Measurements from ENCODE around the gene GRID1. TPM values are rescaled to one million over a fixed set of nuclear protein-coding genes. Genes with fewer than 3 reads are reported as not detected.

Gene GRID1
- total RNA-seq, 1 experiment from 2014 or later, result not detected

DNA sequence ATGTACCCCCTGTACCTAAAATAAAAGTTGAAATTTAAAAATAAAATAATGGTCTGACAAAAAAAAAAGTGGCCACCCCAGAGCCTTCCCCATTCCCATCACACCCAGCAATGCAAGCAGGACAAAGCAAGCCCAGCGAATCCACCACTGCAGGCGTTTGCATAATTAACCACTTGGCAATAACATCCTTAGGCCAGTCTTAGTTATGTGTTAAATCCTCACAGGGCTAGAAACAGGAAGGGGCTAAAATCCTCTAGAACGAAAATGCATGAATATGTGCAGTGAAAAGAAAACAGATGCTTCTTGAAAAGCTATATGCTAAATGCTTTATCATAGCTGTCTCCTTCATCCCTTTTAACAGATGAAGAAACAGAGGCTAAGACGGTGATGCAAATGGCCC, 229.7 kb downstream of the GRID1 start:
- no peaks in the 10 kb centered on the region for H3K9me3 ChIP-seq (ENCODE audit: insufficient read depth, low read depth)
- BruUV-seq (replicated peaks), result no TSS peak
- H3K4me2 ChIP-seq, result no peak overlapping the region
- no peaks in the 10 kb centered on the region for H3K9me2 ChIP-seq (ENCODE audit: insufficient read depth)
- H3K27ac ChIP-seq, result no peak overlapping the region
- no peaks in the 10 kb centered on the region for H3K36me3 ChIP-seq (ENCODE audit: low read depth)
- H3K4me3 ChIP-seq, result no peak overlapping the region
- no peak overlapping the region for H2AFZ ChIP-seq
- CTCF ChIA-PET, result no interaction called here
- no peaks in the 10 kb centered on the region for H3F3A ChIP-seq (ENCODE audit: insufficient read depth, low read depth)
- POLR2A ChIA-PET (ENCODE audit: unreplicated experiment), result no interaction called here
- H3K27me3 ChIP-seq (ENCODE audit: insufficient read depth, low read depth), result peaks cover 2% of the 10 kb centered on the region; the same call in 1 of the 2 replicates
- H4K20me1 ChIP-seq (ENCODE audit: insufficient read depth), result no peaks in the 10 kb centered on the region
- no peak for DNase-seq
- H3K4me1 ChIP-seq (replicated peaks; ENCODE audit: insufficient read depth), result no peaks in the 10 kb centered on the region
- intact Hi-C loops (cut with micrococcal nuclease; ENCODE audit: unreplicated experiment), result no loop called here
- TF ChIP-seq EZH2 (IDR thresholded peaks at IDR 0.05; ENCODE audit: low read depth), result no peak
- TF ChIP-seq, protein P1, sequence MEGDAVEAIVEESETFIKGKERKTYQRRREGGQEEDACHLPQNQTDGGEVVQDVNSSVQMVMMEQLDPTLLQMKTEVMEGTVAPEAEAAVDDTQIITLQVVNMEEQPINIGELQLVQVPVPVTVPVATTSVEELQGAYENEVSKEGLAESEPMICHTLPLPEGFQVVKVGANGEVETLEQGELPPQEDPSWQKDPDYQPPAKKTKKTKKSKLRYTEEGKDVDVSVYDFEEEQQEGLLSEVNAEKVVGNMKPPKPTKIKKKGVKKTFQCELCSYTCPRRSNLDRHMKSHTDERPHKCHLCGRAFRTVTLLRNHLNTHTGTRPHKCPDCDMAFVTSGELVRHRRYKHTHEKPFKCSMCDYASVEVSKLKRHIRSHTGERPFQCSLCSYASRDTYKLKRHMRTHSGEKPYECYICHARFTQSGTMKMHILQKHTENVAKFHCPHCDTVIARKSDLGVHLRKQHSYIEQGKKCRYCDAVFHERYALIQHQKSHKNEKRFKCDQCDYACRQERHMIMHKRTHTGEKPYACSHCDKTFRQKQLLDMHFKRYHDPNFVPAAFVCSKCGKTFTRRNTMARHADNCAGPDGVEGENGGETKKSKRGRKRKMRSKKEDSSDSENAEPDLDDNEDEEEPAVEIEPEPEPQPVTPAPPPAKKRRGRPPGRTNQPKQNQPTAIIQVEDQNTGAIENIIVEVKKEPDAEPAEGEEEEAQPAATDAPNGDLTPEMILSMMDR (conservative IDR thresholded peaks at IDR 0.05), result no peak
- no peaks in the 10 kb centered on the region for H3K79me2 ChIP-seq (ENCODE audit: low read depth)

- H4K20me1 ChIP-seq (ENCODE audit: insufficient read depth), result no peaks in the 10 kb centered on the region
- no peak overlapping the region for H3K4me2 ChIP-seq
- H3K36me3 ChIP-seq (ENCODE audit: low read depth), result no peaks in the 10 kb centered on the region
- POLR2A ChIA-PET (ENCODE audit: unreplicated experiment), result no interaction called here
- no peak for DNase-seq
- no peaks in the 10 kb centered on the region for H3K4me1 ChIP-seq (replicated peaks; ENCODE audit: insufficient read depth)
- no peak overlapping the region for H3K27ac ChIP-seq
- H3K9me2 ChIP-seq (ENCODE audit: insufficient read depth), result no peaks in the 10 kb centered on the region
- H3K4me3 ChIP-seq, result no peak overlapping the region
- TF ChIP-seq EZH2 (IDR thresholded peaks at IDR 0.05; ENCODE audit: low read depth), result no peak
- TF ChIP-seq, protein P1 (conservative IDR thresholded peaks at IDR 0.05), result no peak
- CTCF ChIA-PET, result no interaction called here
- intact Hi-C loops (cut with micrococcal nuclease; ENCODE audit: unreplicated experiment), result no loop called here
- no peaks in the 10 kb centered on the region for H3K79me2 ChIP-seq (ENCODE audit: low read depth)
- no peaks in the 10 kb centered on the region for H3F3A ChIP-seq (ENCODE audit: insufficient read depth, low read depth)
- H2AFZ ChIP-seq, result no peak overlapping the region
- H3K27me3 ChIP-seq (ENCODE audit: insufficient read depth, low read depth), result peaks cover 5% of the 10 kb centered on the region
- no peaks in the 10 kb centered on the region for H3K9me3 ChIP-seq (ENCODE audit: insufficient read depth, low read depth)
- BruUV-seq (replicated peaks), result no TSS peak
Measured at GRCh38 chr10:86135191-86135590, 231.4 kb downstream of the GRID1 start.

GRCh38 chr10:86130737-86131475, 235.7 kb downstream of the GRID1 start:
- no peaks in the 10 kb centered on the region for H3K36me3 ChIP-seq (ENCODE audit: low read depth)
- no peak overlapping the region for H2AFZ ChIP-seq
- intact Hi-C loops (cut with micrococcal nuclease; ENCODE audit: unreplicated experiment), result no loop called here
- H3K4me1 ChIP-seq (replicated peaks; ENCODE audit: insufficient read depth), result no peaks in the 10 kb centered on the region
- TF ChIP-seq, protein P1 (conservative IDR thresholded peaks at IDR 0.05), result no peak
- TF ChIP-seq EZH2 (IDR thresholded peaks at IDR 0.05; ENCODE audit: low read depth), result no peak
- H3K79me2 ChIP-seq (ENCODE audit: low read depth), result no peaks in the 10 kb centered on the region
- H3K27ac ChIP-seq, result no peak overlapping the region
- H3K4me2 ChIP-seq, result no peak overlapping the region
- no peak for DNase-seq
- peaks cover 8% of the 10 kb centered on the region for H3K27me3 ChIP-seq (ENCODE audit: insufficient read depth, low read depth)
- H3K9me2 ChIP-seq (ENCODE audit: insufficient read depth), result no peaks in the 10 kb centered on the region
- H4K20me1 ChIP-seq (ENCODE audit: insufficient read depth), result no peaks in the 10 kb centered on the region
- POLR2A ChIA-PET (ENCODE audit: unreplicated experiment), result no interaction called here
- no peaks in the 10 kb centered on the region for H3K9me3 ChIP-seq (ENCODE audit: insufficient read depth, low read depth)
- CTCF ChIA-PET, result no interaction called here
- no peak overlapping the region for H3K4me3 ChIP-seq
- H3F3A ChIP-seq (ENCODE audit: insufficient read depth, low read depth), result no peaks in the 10 kb centered on the region
- no TSS peak for BruUV-seq (replicated peaks)
